Body of pancreas (tissue), 4 donors: ENCODE results near the gene TBX15. TPM values are rescaled to one million over a fixed set of nuclear protein-coding genes. Genes with fewer than 3 reads are reported as not detected.

ENCODE experiments used
- ATAC-seq: fragments of 150-250 bp; one replicate; pipeline ENCODE4 v1.9.1; 2016
- DNase-seq, 4 donors: peaks; one replicate each; pipeline ENCODE4 v3.0.0-alpha.2; 2019
- H3K27ac ChIP-seq, 4 donors: fragments of 200-600 bp; sonication (generic); 1 replicate in 3 of 4; 2 replicates in 1 of 4; pipeline versions ENCODE4 v1.5.1 to v1.6.1; 2016 to 2019; ENCODE audit warnings: mild to moderate bottlenecking in 1 of 4, mixed read lengths in 1 of 4, moderate library complexity in 1 of 4
- H3K27me3 ChIP-seq, 2 donors: fragments of 200-600 bp; sonication (generic); one replicate each; pipeline ENCODE4 v1.6.0; 2016; ENCODE audit warnings: mild to moderate bottlenecking in 1 of 2
- H3K36me3 ChIP-seq, 2 donors: fragments of 200-600 bp; sonication (generic); replicated peaks in 1 of 2; 2 replicates each; pipeline ENCODE4 v1.5.1; 2016; ENCODE audit warnings: low read depth in 2 of 2; ENCODE audit not compliant: insufficient read depth in 1 of 2
- H3K4me1 ChIP-seq: fragments of 200-600 bp; sonication (generic); one replicate; pipeline ENCODE4 v1.6.0; 2016
- H3K4me3 ChIP-seq, 2 donors: fragments of 200-600 bp; sonication (generic); 1 replicate in 1 of 2; 2 replicates in 1 of 2; pipeline ENCODE4 v1.5.1; 2016 to 2019
- H3K9me3 ChIP-seq, 3 donors: fragments of 200-600 bp; sonication (generic); 1 replicate in 2 of 3; 2 replicates in 1 of 3; pipeline ENCODE4 v1.5.1; 2016
- POLR2A ChIP-seq, 3 donors: fragments of 450-650 bp; IDR thresholded peaks; one replicate each; pipeline ENCODE4 v1.6.1; 2016; ENCODE audit warnings: antibody characterized with exemption in 3 of 3, mild to moderate bottlenecking in 2 of 3
- WGBS, 2 donors: methylation state at CpG; one replicate each; pipeline ENCODE4 v1.1.5; 2017; 5-methylcytosine and 5-hydroxymethylcytosine counted together
- intact Hi-C: fragments of 100-400 bp; cut with DNase I; formaldehyde crosslinking; loops from one replicate; pipeline ENCODE4 v1.15.1; 2023
- total RNA-seq, 2 donors: library from RNA; depleted of rRNA; stranded (reverse); fragments of >200 nt; gene quantifications; one replicate each; pipeline ENCODE4 v1.1.0, GENCODE V29; 2016
- TF ChIP-seq, protein P1 (sequence below), 7 experiments: fragments of 450-650 bp in 4 of 7; fragments of 200-600 bp in 3 of 7; sonication (generic) in 3 of 7; IDR thresholded peaks; one replicate each; pipeline ENCODE4 v1.5.1; 2016 to 2019; ENCODE audit warnings: antibody characterized with exemption in 7 of 7

TBX15 gene
- total RNA-seq, 2 donors from 2014 or later = not detected

DNA sequence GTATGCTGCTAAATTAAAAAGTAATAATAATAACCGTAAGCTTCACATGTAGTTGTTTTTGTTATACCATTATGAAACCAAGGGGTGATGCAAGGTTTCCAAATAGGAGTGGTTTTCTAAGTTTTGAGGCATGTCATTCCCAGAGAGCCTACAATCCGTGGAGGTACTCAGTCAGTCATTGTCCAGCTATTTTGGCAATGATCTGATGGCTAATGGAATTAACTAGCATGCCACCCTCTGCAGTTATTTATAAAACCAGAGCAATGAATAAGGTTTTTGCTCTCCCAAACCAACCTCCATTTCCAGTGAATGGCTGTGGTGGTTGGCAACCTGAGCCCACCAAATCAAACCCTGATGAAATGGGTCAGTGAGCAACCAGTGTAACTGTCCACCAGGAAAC lies 106.4 kb downstream of the TBX15 start:
- Histone ChIP-seq H3K27ac (no peak overlapping the region), H3K4me1 (no peaks in the 10 kb centered on the region), H3K36me3 (no peaks in the 10 kb centered on the region), H3K9me3 (no peaks in the 10 kb centered on the region), H3K4me3 (no peak overlapping the region), H3K27me3 (no peaks in the 10 kb centered on the region)
- intact Hi-C loops = no loop called here
- 42 to 64% methylated on average over 2 of the region's 2 CpGs for WGBS, 2 donors
- TF ChIP-seq, protein P1, sequence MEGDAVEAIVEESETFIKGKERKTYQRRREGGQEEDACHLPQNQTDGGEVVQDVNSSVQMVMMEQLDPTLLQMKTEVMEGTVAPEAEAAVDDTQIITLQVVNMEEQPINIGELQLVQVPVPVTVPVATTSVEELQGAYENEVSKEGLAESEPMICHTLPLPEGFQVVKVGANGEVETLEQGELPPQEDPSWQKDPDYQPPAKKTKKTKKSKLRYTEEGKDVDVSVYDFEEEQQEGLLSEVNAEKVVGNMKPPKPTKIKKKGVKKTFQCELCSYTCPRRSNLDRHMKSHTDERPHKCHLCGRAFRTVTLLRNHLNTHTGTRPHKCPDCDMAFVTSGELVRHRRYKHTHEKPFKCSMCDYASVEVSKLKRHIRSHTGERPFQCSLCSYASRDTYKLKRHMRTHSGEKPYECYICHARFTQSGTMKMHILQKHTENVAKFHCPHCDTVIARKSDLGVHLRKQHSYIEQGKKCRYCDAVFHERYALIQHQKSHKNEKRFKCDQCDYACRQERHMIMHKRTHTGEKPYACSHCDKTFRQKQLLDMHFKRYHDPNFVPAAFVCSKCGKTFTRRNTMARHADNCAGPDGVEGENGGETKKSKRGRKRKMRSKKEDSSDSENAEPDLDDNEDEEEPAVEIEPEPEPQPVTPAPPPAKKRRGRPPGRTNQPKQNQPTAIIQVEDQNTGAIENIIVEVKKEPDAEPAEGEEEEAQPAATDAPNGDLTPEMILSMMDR (IDR thresholded peaks at IDR 0.05) = no peak
- TF ChIP-seq POLR2A (IDR thresholded peaks at IDR 0.05) = no peak
- DNase-seq = no peak
- no peak for ATAC-seq

DNA sequence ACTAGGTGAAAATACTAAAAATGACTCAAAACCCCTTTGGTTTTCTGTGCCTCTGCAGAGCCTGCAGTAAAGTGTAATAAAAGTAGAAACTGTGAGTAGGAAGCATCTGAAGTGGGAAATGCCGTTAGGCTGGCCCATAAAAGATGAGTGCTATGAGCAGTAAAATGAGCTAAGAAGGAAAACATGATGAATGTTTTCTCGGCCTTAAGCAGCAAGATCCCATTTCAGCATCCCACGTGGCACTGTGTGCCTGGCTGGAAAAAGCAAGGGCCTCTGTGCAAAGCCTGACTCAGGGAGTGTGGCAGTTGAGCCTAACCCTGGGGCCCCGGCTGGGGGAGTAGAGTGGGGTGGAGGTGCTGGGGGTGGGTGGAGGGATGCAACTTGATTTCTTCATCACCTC lies 109.5 kb downstream of the TBX15 start:
- DNase-seq = no peak
- no peak overlapping the region for H3K4me3 ChIP-seq
- H3K36me3 ChIP-seq = no peaks in the 10 kb centered on the region
- WGBS, 2 donors = 56 to 59% methylated on average over 4 of the region's 4 CpGs
- no peaks in the 10 kb centered on the region for H3K9me3 ChIP-seq
- no peak overlapping the region for H3K27ac ChIP-seq
- H3K27me3 ChIP-seq = no peaks in the 10 kb centered on the region
- intact Hi-C loops = no loop called here
- TF ChIP-seq POLR2A (IDR thresholded peaks at IDR 0.05) = no peak
- TF ChIP-seq, protein P1 (IDR thresholded peaks at IDR 0.05) = no peak
- no peaks in the 10 kb centered on the region for H3K4me1 ChIP-seq
- no peak for ATAC-seq

DNA sequence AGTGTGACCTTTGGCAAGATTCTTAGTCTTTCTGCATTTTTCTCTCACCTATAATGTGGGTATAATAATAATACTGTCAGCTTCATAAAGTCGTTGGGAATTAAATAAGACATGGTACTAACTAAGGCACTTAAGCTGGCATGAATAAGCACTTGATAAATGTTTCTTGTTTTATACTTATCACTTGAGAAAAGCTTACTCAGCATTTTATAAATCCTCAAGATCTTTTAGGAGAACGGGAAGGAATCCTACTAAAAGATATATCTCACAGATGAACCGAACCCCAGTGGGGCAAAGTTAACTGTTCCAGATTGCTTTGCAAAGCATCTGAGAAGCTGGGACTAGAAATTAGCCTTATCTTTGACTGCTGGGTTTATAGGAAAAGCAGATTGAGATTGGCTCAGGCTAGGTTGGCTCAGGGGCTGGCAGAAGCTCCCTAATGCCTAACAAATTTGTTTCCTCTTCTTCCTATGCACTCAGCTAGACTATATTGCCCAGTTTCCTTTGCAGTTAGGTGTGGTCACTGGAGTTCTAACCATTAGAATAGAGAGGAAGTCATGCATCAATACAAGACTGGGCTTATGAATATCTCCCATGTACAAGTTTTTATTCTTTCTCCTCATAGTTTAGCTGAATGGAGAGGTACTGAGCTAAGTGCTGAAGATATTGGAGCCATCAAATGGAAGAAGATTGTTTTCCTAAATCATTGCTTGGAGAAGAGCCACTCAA lies 110.3 kb downstream of the TBX15 start:
- Histone ChIP-seq H3K4me3 (no peak overlapping the region), H3K27ac (no peak overlapping the region), H3K27me3 (no peaks in the 10 kb centered on the region), H3K36me3 (no peaks in the 10 kb centered on the region), H3K9me3 (no peaks in the 10 kb centered on the region), H3K4me1 (no peaks in the 10 kb centered on the region)
- intact Hi-C loops = no loop called here
- ATAC-seq = no peak
- no peak for DNase-seq
- WGBS, 2 donors = 49 to 54% methylated on average over 3 of the region's 3 CpGs
- TF ChIP-seq POLR2A (IDR thresholded peaks at IDR 0.05) = no peak
- TF ChIP-seq, protein P1 (IDR thresholded peaks at IDR 0.05) = no peak

DNA sequence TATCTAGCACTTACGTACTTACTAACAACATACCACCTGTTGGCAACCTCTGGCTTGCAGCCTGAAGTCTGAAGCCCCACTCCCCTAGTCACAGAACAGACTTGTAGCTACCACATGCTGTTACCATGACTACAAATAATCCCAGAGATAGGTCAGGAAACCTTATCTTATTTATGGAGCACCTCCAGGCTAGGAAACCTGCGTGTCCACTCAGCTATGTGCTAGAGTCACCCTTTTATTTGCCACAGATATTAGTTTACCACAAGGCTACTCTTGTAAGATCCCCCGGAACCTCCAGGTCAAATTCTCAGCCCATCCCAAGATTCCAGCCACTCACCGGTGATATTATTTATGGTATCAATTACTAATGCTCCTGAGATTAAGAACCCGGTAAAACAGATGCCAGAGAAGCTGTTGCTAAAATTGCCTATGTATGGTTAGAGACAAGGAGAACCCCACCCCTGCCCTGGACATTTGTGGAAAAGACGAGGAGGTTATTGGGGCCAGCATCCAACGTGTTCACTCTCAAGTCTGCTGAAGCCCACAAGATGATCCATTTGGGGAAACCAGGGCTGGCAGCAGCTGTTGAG lies 116.5 kb downstream of the TBX15 start:
- TF ChIP-seq POLR2A (IDR thresholded peaks at IDR 0.05) = no peak
- TF ChIP-seq, protein P1 (IDR thresholded peaks at IDR 0.05) = no peak
- ATAC-seq = no peak
- Histone ChIP-seq H3K36me3 (no peaks in the 10 kb centered on the region), H3K27ac (no peak overlapping the region), H3K4me3 (no peak overlapping the region), H3K4me1 (no peaks in the 10 kb centered on the region), H3K27me3 (no peaks in the 10 kb centered on the region), H3K9me3 (no peaks in the 10 kb centered on the region)
- intact Hi-C loops = no loop called here
- DNase-seq = no peak
- 48 to 51% methylated on average over 7 of the region's 7 CpGs for WGBS, 2 donors

GRCh38 chr1:118868387-118868786 lies 119.8 kb downstream of the TBX15 start:
- H3K27me3 ChIP-seq = no peaks in the 10 kb centered on the region
- no peak for ATAC-seq
- no peak for TF ChIP-seq POLR2A (IDR thresholded peaks at IDR 0.05)
- TF ChIP-seq, protein P1 (IDR thresholded peaks at IDR 0.05) = no peak
- intact Hi-C loops = no loop called here
- H3K27ac ChIP-seq = no peak overlapping the region
- DNase-seq = no peak
- H3K36me3 ChIP-seq = no peaks in the 10 kb centered on the region
- H3K4me1 ChIP-seq = no peaks in the 10 kb centered on the region
- 61 to 76% methylated on average over 2 of the region's 2 CpGs for WGBS, 2 donors
- H3K4me3 ChIP-seq = no peak overlapping the region
- H3K9me3 ChIP-seq = no peaks in the 10 kb centered on the region
